ENCODE measurements around the gene TRMU. TPM values are rescaled to one million over a fixed set of nuclear protein-coding genes. Genes with fewer than 3 reads are reported as not detected.
A peak's percentile ranks its signal among the peaks of the same experiment; 100 is the strongest.

The TRMU gene
- total RNA-seq, 1 donor from 2014 or later = 60.8 TPM

DNA sequence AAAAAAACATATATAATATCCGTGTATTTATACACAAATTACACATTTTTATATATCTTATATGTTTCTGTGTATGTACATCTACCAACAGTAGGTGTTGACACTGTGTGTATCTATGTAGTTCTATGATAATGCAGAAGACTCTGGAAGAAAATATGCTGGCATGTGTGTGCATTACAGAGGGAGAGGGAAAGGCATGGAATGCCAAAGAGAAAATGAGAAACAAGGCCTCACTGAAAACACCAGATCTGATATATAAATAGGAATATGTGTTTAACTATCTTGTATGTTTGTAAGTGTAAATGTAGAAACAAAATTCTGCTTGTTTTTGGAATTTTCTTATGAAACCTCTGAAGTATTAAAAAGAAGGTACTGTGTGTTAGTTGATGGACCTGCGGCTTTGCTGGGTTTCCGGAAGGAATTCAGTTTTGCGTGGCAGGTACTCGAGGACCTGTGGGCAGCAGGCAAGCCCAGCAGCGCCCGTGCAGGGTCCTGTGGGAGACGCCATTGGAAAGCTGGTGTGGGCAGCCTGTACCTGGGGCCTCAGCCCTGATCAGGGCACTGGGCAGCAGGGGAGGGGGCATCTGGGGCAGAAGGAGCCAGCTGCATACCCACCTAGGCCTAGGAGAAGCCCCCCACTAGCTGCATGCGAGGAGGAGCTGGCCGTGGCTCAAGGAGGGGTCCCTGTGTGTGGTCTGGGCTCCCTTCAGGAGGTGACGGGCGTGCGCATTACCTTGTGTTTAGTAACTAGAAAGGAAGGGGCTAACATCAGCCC lies 7.6 kb upstream of the TRMU start:
- Mint-ChIP-seq H3K27me3 (ENCODE audit: unreplicated experiment) (no peaks in the 10 kb centered on the region), H3K4me1 (ENCODE audit: low read depth, unreplicated experiment) (no peaks in the 10 kb centered on the region), H3K4me3 (ENCODE audit: unreplicated experiment) (no peak overlapping the region), H3K9me3 (ENCODE audit: unreplicated experiment) (peaks cover 3% of the 10 kb centered on the region), H3K36me3 (ENCODE audit: unreplicated experiment) (no peaks in the 10 kb centered on the region), H3K27ac (ENCODE audit: unreplicated experiment) (no peak overlapping the region)
- TF ChIP-seq, protein P1, sequence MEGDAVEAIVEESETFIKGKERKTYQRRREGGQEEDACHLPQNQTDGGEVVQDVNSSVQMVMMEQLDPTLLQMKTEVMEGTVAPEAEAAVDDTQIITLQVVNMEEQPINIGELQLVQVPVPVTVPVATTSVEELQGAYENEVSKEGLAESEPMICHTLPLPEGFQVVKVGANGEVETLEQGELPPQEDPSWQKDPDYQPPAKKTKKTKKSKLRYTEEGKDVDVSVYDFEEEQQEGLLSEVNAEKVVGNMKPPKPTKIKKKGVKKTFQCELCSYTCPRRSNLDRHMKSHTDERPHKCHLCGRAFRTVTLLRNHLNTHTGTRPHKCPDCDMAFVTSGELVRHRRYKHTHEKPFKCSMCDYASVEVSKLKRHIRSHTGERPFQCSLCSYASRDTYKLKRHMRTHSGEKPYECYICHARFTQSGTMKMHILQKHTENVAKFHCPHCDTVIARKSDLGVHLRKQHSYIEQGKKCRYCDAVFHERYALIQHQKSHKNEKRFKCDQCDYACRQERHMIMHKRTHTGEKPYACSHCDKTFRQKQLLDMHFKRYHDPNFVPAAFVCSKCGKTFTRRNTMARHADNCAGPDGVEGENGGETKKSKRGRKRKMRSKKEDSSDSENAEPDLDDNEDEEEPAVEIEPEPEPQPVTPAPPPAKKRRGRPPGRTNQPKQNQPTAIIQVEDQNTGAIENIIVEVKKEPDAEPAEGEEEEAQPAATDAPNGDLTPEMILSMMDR (IDR thresholded peaks at IDR 0.05; ENCODE audit: partially characterized antibody, unreplicated experiment) = no peak
- DNase-seq = peak; percentile 6

DNA sequence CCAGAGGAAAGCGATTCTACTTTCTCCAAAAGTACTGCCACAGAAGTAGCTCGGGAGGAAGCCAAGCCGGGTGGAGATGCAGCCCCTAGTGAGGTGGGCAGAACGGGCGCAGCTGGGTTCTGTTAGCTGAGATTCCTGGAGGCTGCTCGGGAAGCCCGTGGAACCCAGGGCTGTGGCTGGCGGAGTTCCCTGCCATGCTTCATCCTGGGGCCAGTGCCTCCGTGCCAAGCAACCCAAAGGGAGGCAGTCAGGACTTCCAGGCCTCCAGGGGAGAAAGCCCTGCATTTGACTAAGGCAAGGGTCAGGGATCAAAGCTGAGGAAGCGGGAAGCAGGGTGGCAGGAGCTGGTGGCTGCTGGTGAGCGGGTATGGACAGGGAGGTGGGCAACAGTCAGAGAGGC lies 6.7 kb upstream of the TRMU start:
- H3K9me3 Mint-ChIP-seq (ENCODE audit: unreplicated experiment) = peaks cover 3% of the 10 kb centered on the region
- no peak overlapping the region for H3K27ac Mint-ChIP-seq (ENCODE audit: unreplicated experiment)
- DNase-seq = peak; percentile 6
- no peaks in the 10 kb centered on the region for H3K4me1 Mint-ChIP-seq (ENCODE audit: low read depth, unreplicated experiment)
- no peak overlapping the region for H3K4me3 Mint-ChIP-seq (ENCODE audit: unreplicated experiment)
- no peaks in the 10 kb centered on the region for H3K27me3 Mint-ChIP-seq (ENCODE audit: unreplicated experiment)
- TF ChIP-seq, protein P1 (IDR thresholded peaks at IDR 0.05; ENCODE audit: partially characterized antibody, unreplicated experiment) = no peak
- no peaks in the 10 kb centered on the region for H3K36me3 Mint-ChIP-seq (ENCODE audit: unreplicated experiment)

DNA sequence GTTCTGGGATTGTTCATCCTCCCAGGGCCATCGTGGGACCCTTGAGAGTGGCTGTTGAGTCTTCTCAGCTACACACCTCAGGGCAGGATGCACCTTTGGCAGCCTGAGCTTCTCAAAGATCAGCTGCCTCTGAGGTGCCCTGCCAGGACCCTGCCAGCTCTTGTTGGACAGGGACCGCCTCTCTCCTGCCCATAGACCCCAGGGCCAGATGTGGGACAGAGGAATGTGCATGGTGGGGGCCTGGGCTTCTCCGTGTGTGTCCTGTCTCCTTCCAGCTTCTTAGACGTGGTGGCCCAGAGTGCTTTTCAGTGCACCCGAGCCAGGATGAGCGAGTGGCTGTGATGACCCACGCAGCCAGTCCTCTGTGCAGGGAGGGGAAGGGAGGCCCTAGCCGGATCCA lies 5.9 kb upstream of the TRMU start:
- peaks cover 4% of the 10 kb centered on the region for H3K9me3 Mint-ChIP-seq (ENCODE audit: unreplicated experiment)
- H3K27ac Mint-ChIP-seq (ENCODE audit: unreplicated experiment) = no peak overlapping the region
- H3K4me3 Mint-ChIP-seq (ENCODE audit: unreplicated experiment) = no peak overlapping the region
- peaks cover 5% of the 10 kb centered on the region for H3K4me1 Mint-ChIP-seq (ENCODE audit: low read depth, unreplicated experiment)
- TF ChIP-seq, protein P1 (IDR thresholded peaks at IDR 0.05; ENCODE audit: partially characterized antibody, unreplicated experiment) = no peak
- DNase-seq = peak; percentile 2
- H3K36me3 Mint-ChIP-seq (ENCODE audit: unreplicated experiment) = no peaks in the 10 kb centered on the region
- H3K27me3 Mint-ChIP-seq (ENCODE audit: unreplicated experiment) = peaks cover 3% of the 10 kb centered on the region

DNA sequence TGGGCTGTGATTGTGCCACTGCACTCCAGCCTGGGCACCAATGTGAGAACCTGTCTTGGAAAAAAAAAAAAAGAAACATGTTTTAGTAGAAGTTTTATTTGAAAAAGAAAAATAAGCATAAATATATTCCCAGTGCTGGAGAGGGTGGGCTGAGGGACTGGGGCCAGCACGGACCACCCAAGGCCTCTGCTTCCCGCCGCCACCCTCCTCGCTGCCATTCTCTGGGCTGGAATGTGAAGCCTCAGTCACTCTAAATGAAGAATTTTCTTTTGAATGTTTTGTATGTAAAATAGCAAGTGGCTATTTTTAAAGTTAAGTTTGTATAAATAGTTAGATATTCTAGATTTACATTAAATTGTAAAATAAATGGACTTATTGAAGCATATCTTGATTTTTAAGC lies 5.1 kb upstream of the TRMU start:
- TF ChIP-seq, protein P1 (IDR thresholded peaks at IDR 0.05; ENCODE audit: partially characterized antibody, unreplicated experiment) = no peak

DNA sequence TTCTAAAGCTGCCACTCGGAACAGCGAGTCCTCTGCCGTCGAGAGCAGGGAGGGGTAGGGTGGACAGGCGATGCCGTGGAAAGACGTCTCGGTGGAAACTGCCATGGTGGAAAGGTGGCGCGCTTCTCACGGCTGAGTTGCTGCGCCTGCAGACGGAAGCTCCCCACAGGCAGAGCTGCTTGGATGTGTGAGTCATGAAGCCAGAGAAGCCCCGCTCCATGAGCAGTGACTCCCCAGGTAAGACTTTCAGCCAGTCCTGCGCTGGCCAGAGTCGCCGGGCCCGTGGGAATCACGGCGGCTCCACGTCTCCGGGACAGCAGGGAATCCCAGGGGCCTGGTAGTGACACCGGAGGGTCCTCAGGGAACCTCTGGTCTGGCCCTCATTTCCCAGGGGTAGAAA lies 4.0 kb upstream of the TRMU start:
- Mint-ChIP-seq H3K36me3 (ENCODE audit: unreplicated experiment) (no peaks in the 10 kb centered on the region), H3K4me1 (ENCODE audit: low read depth, unreplicated experiment) (peaks cover 11% of the 10 kb centered on the region), H3K4me3 (ENCODE audit: unreplicated experiment) (no peak overlapping the region), H3K27me3 (ENCODE audit: unreplicated experiment) (peaks cover 9% of the 10 kb centered on the region), H3K9me3 (ENCODE audit: unreplicated experiment) (peaks cover 6% of the 10 kb centered on the region), H3K27ac (ENCODE audit: unreplicated experiment) (no peak overlapping the region)
- no peak for DNase-seq
- TF ChIP-seq, protein P1 (IDR thresholded peaks at IDR 0.05; ENCODE audit: partially characterized antibody, unreplicated experiment) = no peak

More for the DNA sequence above, 5.1 kb upstream of the TRMU start:
- H3K36me3 Mint-ChIP-seq (ENCODE audit: unreplicated experiment) = no peaks in the 10 kb centered on the region
- H3K4me1 Mint-ChIP-seq (ENCODE audit: low read depth, unreplicated experiment) = peaks cover 8% of the 10 kb centered on the region
- no peak overlapping the region for H3K27ac Mint-ChIP-seq (ENCODE audit: unreplicated experiment)
- no peak overlapping the region for H3K4me3 Mint-ChIP-seq (ENCODE audit: unreplicated experiment)
- DNase-seq = no peak
- peaks cover 7% of the 10 kb centered on the region for H3K27me3 Mint-ChIP-seq (ENCODE audit: unreplicated experiment)
- H3K9me3 Mint-ChIP-seq (ENCODE audit: unreplicated experiment) = peaks cover 4% of the 10 kb centered on the region

Measured in glutamatergic neuron (in vitro differentiated cells).